DMS79 (cell line): ENCODE measurements around the gene DUSP1.
A peak's percentile ranks its signal among the peaks of the same experiment; 100 is the strongest.

Experiments used
- DNase-seq: peaks from one replicate; lab custom pipeline; 2025; lab: John Stamatoyannopoulos, UW

Gene DUSP1

DNA sequence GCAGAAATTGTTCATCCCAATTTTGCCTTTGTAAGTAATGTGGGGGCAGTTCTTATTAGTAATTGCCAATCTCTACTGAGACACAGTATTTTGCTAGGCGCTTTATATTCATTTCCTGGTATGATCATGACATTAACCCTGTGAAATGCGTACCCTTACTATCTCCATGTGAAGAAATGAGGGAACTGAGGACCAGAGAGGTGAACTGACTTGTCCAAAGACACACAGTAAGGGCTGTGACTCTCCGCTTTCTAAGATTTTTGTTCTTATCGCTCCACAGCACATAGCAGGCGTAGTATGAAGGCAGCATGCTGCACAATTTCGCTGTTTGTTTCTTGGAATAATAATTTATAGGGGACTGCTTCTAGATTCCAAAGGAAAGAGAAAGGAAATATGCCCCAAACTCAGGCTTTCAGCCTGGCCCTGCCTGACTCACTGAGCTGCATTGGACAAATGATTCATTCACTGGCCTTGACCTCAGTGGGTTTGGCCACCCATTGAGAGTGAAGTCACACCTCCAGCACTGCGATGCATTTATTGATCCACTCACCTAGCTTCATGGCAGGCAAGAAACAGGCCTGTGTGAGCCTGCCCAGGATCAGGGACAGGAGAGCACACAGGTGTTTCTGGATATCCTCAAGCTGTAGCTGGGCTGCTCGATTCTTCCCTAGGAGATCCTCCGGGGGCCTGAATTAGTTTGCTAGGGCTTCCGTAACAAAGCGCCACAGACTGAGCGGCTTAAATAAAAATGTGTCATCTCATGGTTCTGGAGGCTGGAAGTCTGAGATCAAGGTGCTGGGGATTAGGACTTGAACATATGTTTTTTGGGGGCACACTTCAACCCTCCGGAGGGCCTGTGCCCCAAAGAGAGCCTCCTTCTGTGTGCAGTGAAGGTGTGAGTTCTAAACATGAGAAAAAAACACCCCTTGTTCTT, 7.2 kb upstream of the DUSP1 start:
- no peak for DNase-seq

DNA sequence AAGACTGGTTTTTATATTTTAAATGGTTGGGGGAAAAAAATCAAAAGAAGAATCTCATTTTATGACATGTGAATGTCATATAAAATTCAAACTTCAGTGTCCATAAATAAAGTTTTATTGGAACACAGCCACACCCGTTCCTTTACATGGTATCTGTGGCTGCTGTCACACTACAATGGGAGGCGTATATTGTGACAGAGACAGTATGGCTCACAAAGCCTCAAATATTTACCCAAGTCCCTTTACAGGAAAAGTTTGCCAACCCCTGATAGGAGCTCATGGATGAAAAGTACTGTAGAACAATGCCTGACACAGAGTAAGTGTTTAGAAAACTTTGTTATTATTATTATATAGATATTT, 5.2 kb upstream of the DUSP1 start:
- DNase-seq, result no peak

DNA sequence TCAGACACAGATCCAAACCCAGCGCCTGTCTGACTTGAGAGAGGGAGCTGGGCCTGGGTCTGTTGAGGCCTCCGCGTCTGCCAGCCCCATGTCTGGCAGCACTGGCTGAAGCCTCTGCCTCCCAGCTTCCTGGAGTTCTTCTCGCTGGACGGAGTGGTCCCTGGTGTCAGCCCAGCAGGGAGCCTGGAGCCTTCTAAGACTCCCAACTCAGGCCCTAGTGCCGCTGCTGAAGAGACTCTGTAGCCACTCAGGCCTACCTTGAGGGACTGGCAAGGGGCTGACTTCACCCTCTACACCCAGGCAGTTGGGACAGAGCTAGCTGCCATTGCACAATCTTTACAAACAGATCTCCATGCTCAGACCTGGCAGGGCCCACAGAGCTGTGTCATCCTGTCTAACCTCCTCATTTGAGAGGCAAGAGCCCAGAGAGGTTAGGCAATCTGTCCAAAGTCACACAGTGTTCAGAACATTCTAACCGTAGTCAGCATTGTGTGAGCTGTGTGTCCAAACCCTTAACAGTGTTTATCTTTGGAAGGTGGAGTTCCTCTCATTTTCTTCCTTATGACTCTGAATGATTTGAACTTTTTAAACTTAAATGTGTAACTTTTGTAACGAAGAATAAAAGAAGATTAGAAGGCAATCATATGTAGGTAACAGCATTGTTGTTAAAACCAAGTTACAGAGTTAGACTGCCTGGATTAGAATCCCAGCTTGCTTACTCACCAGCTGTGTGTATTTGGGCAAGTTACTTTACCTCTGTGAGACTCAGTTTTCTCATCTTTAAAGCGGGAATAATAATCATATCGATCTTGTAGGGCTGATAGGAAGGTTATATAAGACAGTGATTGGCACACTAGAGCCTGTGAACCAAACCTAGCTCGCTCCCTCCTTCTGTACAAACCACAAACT, 4.6 kb upstream of the DUSP1 start:
- DNase-seq, result no peak

DNA sequence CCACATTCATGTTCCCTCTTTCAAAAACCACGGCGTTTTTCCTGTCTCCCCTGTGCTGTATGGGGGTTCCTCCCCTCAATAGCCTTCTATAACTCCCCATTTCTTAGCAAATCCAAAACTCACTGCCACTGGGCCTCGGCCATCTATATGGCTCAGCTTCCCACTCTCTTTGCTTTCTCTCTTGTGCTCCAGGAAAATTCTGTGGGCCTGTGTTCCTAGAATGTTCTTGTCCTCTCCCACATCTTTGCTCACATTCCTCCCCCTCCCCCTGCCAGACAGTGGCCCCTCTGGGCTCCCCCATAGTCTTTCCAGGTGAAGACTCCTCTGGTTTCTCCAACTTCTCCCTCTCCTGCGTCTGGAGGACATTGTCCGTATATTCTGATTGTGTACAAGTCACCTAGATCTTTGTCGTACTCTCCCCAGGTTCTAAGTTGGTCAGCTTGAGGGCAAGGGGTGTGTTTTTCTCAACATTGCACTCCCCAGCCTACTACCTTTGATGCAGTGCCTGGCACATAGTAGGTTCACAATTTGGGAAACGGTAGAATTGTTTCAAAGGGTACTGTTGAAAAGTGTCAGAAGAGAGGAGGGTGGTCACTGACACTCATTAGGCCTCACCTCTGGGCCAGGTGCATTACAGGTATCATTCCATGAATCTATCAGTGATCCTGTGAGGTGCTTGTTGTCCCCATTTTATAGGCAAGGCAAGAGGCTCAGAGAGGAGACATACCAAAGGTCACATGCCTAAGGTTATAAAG, 3.7 kb upstream of the DUSP1 start:
- DNase-seq, result no peak

DNA sequence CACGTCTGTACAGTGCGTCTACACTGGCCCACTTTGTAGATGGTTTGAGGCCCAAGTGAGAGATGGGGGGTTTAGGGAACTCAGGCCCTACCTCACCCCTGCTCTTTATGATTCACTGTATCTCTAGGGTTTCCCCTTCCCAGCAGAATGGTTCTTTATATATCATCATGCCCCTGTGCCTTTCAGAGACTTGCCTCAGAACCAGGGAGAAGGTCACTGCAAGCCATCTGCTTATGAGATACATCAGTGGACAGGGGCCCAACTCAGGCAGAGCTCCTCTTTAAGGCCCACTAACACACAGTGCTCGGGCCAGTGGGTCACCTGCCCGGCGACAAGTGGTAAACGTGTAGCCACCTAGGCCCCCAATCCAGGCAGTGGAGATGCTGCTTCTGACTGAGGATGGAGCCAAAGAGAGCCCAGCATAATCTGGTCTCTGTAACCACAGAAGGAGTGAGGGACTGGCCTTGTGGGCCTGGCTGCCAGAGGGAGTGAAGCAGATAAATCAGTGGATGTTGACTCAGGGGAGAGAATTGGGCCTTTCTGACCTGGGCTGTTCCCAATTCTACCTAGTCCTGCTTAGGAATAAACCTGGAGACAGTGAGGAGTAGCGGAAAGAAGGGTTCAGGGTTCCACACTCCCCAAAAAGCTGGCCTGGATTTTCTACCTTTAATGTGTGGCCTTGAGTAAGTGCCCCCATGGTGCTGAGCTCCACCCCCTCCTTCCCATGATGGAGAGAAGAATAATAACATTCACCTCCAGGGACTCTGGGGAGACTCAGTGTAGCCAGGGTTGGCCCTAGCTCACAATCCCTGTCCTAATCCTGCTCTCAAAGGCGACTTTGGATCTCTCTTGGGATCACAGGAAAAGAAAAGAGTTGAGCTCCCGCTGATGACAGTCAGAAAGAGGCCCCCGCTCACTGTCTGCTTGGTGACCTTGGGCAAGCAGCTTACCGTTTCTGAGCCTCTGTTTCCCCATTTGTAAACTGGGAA, 2.8 kb upstream of the DUSP1 start:
- DNase-seq, result no peak

DNA sequence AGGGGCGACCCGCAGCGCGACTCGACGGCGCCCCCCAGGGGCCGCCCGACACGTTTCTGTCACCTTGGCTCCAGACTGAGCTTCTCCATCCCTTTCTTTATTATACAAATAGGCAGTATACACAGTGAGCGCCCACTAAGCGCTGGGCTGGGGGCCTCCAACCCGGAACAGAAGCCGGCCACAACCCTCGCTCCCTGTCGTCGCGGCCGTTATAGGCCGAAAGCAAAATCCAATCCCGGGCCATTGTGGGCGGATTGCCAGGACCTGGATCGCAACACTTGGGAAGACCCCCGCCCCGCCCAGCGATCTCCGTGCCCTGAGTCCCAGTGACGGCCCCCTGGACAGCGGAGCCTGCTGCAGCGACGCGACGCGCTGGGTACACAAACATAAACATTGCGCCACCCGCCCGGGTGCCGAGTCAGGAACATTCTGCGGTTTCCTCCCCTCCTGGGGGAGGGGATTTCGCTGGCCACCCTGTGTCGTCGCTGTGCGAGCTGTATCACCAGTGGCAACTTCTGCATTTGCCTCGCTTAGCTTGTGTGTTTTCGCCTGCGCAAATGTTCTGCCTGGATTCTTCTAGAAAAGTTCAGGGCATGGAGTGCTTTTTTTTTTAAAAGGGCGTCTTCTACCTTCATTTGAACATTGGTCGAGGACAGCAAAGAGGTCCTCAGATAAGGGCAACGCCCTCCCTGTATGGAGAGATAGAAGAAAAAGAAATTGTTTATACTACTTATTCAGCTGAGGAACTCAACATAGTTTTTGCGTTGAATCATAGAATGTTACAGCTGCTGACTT, 1.3 kb upstream of the DUSP1 start:
- no peak for DNase-seq

DNA sequence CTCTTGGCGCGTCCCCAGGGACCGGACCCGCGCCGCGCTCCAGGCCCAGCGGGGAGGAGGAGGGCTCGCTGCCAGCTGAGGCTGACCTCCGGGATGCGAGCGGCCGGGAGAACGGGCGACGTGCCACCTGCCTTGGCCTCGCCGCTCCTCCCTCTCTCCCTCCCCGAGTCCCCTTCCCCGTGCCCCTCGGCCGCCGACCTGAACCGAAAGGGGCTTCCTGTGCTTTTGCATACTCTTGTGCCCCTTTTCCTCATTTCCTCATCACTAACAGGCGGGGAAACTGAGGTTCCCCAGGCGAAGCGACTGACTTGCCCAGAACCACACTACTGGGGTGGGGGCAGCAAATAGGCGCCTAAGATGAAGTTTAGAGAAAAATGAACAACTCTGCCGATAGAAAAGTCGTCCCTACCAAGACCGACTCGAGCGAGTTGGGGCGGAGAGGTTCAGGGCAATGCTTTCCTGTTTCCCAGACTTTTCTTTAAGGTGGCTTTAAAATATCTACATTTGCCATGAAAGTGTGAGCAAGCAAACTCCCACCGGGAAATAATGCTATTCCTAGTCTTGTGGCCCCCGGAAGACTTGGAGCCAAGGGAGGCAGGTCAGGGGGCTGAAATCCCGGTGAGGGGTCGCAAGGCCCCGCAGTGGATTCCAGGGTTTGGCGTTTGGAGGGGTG, 580 bp upstream of the DUSP1 start:
- DNase-seq, result no peak

DNA sequence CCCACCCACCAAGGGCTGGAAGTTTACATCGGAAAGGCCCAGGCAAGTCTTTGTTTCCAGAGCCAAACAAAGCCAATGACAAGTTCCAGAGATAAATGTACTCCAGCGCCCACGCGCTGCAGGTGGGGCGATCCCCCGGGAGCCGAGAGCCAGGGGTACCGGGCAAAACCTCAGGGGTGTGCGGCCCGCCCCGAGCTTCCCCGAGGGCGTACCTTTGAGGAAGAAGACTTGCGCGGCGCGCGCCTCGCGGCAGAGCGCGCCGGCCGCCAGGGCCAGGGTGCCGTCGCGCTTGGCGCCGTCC, 671 bp downstream of the DUSP1 start:
- DNase-seq, result no peak

DNA sequence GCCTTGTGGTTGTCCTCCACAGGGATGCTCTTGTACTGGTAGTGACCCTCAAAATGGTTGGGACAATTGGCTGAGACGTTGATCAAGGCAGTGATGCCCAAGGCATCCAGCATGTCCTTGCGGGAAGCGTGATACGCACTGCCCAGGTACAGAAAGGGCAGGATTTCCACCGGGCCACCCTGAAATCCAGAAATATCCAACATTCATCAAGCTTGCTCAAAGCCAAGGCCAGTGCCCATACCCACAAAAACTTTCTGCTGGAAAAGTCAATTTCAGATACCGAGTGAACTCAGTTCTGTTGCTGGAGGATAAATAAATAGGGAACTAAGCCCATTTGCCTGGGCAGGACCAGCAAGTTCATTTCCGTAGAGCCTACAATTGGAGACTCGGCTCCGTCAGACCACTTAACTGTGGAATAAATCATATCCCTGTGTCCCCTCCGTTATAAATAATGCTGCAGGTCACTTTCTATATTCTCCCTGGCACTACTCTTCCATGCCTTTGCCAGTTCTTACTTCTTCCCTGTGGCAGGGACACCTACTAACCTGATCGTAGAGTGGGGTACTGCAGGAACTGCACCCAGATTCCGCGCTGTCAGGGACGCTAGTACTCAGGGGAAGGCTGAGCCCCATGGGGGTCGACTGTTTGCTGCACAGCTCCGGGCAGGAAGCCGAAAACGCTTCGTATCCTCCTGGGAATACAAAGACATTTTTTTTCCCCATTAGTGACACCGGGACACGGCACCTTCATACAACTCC, 1.2 kb downstream of the DUSP1 start:
- no peak for DNase-seq

DNA sequence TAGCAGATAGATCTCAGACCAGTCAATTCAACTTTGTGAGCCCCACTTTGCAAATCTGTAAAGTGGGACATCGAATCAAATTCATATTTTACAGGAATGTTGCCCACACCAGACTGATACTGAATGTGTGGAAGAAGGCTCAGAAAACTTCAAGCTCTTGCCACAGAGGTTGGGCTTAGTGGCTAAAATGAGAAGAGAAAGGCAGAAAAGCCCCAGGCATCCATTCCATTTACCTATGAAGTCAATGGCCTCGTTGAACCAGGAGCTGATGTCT, 1.7 kb downstream of the DUSP1 start:
- DNase-seq, result no peak

DNA sequence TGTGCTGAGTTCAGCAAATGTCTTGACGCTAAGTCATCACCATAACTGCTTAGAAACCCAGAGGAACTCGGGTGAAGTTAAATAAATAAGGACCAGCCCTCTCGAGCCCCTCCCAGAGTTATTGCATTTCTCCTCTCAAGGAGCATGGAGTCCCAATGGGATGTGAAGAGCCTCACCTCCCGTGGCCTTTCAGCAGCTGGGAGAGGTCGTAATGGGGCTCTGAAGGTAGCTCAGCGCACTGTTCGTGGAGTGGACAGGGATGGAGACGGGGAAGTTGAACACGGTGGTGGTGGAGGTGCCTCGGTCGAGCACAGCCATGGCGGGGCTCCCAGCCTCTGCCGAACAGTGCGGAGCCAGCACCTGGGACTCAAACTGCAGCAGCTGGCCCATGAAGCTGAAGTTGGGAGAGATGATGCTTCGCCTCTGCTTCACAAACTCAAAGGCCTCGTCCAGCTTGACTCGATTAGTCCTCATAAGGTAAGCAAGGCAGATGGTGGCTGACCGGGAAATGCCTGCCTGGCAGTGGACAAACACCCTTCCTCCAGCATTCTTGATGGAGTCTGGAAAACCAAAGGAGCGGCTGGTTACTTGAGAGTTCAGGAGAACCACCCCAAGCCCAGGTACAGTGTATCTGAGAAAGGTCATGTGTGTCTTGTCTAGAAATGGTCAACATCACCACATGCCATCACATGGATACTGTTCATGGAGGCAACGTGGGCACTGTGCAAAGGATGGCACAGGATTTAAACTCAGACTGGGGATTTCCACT, 2.2 kb downstream of the DUSP1 start:
- DNase-seq, result no peak

DNA sequence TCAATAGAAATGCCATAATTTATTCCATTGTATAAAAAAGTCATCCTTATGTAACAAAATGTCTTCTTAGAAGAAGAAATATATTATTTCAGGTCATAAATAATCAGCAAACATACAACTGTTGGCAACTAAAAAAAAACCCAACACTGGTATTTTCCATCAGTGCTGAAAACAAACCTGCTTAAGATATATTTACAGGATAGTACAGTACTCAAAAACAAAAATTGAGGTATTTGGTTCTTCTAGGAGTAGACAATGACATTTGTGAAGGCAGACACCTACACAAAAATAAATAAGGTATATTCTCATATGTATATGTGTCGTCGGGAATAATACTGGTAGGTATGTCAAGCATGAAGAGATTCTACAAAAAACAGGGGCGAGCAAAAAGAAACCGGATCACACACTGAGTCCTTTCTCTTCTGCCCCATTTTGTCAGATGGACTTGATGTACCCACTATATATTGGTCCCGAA, 2.9 kb downstream of the DUSP1 start:
- DNase-seq, result no peak

DNA sequence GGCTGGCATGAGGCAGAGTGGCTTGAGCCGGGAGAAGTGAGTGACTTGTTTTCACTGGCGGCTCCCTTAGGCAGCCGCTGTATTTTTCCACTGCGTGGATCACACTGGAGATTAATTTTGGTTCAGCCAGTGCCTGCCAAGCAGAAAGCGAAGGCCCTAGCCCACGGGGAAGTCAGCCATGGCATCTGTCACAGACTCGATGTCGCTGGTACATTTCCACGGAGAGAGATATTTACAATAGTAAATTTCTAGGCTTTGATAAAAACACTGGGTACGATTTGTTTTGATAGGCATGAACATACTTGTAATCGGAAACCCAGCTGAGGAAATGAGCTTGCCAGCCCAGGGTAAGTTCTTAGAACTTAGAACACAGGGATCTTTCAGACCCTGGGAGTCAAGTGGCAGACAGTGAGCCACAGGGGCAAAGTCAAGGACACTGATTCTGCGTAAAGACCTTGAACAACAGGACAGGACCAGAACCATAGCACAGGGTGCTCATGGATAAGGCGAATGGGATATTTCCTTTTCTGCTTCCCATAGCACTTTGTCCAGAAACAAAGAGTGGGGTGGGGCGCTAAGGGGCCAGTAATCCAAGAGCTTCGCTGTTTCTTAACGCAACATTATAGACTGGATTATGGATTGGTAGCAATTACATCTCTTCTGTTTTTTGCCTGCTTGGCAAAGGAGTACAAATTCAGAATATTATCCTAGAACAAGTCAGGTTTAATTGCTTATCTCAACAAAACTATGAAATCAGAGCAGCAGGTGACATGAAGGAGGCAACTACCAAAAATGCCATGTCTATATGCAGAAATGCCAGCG, 4.5 kb downstream of the DUSP1 start:
- DNase-seq, result no peak

DNA sequence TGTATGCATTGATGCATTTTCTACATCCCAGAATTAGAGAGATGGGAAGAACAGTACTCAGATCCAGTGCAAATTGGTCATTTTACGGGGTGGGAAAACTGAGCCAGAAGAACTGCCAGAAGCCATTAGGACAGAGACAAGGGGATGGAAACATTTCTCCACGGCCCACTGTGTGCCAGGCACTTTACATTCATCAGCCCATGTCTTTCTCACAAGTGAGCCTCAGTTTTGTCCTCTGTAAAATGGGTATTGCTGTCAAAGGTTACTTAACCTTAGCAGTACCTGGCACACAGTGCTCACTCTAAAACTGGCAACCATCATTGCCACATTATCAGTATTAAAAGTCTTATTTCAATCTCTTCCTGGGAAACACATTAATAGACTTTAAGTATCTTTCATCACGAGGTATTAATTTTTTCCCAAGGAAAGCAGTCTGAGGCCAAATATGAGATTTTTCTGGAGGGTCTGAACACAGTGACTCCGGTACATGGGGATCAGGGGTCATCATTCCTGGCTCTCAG, 5.2 kb downstream of the DUSP1 start:
- no peak for DNase-seq

DNA sequence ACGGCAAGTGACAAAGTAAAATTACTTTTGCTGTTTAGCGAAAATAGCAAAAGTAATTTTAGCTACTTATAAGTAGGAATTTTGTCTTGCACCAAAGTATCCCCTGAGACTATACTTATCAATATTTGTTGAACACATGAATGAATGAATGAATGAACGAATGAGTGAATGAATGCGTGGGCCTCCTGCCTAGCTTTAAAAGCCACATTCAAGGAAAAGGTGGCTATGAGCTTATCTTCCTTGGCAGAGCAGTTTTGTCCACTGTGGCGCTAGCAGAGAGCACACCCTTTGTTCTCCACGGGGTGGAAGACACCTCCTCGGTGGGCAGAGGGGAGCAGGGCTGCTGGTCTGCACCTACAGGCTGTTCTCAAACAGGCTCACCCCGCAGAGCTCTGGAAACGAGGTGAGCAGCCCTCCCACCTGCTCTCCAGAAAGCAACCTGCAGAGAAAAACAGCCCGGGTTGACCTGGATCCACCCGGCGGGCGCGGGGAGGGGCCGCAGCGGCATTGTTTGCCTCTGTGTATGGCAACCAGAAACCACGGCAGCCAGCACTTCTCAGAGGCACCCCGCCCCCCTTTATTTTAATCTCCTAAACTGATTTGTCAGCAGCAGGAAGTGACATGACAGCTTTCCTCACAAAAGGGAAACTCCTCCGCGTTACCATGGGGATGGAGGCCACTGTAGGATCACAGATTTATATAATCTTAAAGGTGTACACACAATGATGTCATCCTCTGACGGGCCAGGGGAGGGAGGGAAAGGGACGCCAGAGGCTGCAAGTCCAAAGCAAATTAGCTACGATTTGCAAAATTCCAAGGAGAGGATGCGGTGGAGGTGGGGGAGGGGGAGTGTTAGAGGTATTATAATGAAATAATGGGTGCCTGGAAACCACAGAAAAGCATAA, 5.9 kb downstream of the DUSP1 start:
- DNase-seq, result peak; percentile 77

DNA sequence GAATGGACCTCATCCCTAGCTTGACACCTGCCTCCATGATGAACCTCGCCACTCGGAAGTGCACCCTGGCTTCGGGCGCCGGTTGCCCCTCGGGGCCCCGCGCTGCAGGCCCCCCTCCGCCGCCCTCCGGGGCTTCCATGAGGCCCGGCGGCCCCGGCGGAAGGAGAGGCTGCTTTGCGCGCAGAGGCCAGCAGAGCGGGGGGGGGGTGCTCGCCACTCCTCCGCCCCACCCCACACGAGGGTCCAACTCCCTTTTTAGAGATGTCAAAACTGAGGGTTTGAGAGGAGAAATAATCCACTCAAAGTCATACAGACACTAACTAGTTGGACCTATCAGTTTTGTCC, 7.9 kb downstream of the DUSP1 start:
- no peak for DNase-seq
